Measurements from ENCODE around the gene FANK1.
"Not testable (repeated sequence)": the region's sequence is repeated elsewhere in the genome, so short reads cannot be mapped to it uniquely, and the experiment has no call there.

FANK1 gene

GRCh38 chr10:125889441-125889840 lies 6.9 kb upstream of the FANK1 start:
- DNase-seq (ENCODE audit: low read depth, low spot score) = not testable (repeated sequence)

GRCh38 chr10:125892402-125892801 lies 4.0 kb upstream of the FANK1 start:
- DNase-seq (ENCODE audit: low read depth, low spot score) = not testable (repeated sequence)

GRCh38 chr10:125894176-125894575 lies 2.2 kb upstream of the FANK1 start:
- not testable (repeated sequence) for DNase-seq (ENCODE audit: low read depth, low spot score)

- DNase-seq (ENCODE audit: low read depth, low spot score) = not testable (repeated sequence)
Measured at GRCh38 chr10:125895130-125896087, 955 bp upstream of the FANK1 start.

- DNase-seq (ENCODE audit: low read depth, low spot score) = not testable (repeated sequence)
Measured at GRCh38 chr10:125897317-125897716, 953 bp downstream of the FANK1 start.

GRCh38 chr10:125900963-125901362 lies 4.6 kb downstream of the FANK1 start:
- not testable (repeated sequence) for DNase-seq (ENCODE audit: low read depth, low spot score)

GRCh38 chr10:125903135-125903640 lies 6.8 kb downstream of the FANK1 start:
- not testable (repeated sequence) for DNase-seq (ENCODE audit: low read depth, low spot score)

- not testable (repeated sequence) for DNase-seq (ENCODE audit: low read depth, low spot score)
Measured at GRCh38 chr10:125905069-125905994, 9.0 kb downstream of the FANK1 start.

- not testable (repeated sequence) for DNase-seq (ENCODE audit: low read depth, low spot score)
Measured at GRCh38 chr10:125907598-125907997, 11.2 kb downstream of the FANK1 start.

GRCh38 chr10:125908813-125909212 lies 12.4 kb downstream of the FANK1 start:
- not testable (repeated sequence) for DNase-seq (ENCODE audit: low read depth, low spot score)

- DNase-seq (ENCODE audit: low read depth, low spot score) = not testable (repeated sequence)
Measured at GRCh38 chr10:125909491-125909890, 13.1 kb downstream of the FANK1 start.

GRCh38 chr10:125911145-125911544 lies 14.8 kb downstream of the FANK1 start:
- no peak for DNase-seq (ENCODE audit: low read depth, low spot score)

- DNase-seq (ENCODE audit: low read depth, low spot score) = no peak
Measured at GRCh38 chr10:125911990-125912389, 15.6 kb downstream of the FANK1 start.

GRCh38 chr10:125913277-125913676 lies 16.9 kb downstream of the FANK1 start:
- not testable (repeated sequence) for DNase-seq (ENCODE audit: low read depth, low spot score)

GRCh38 chr10:125916977-125917376 lies 20.6 kb downstream of the FANK1 start:
- DNase-seq (ENCODE audit: low read depth, low spot score) = no peak

GRCh38 chr10:125917704-125918361 lies 21.5 kb downstream of the FANK1 start:
- DNase-seq (ENCODE audit: low read depth, low spot score) = not testable (repeated sequence)

- DNase-seq (ENCODE audit: low read depth, low spot score) = not testable (repeated sequence)
Measured at GRCh38 chr10:125921643-125922306, 25.4 kb downstream of the FANK1 start.

GRCh38 chr10:125925262-125925834 lies 29.0 kb downstream of the FANK1 start:
- DNase-seq (ENCODE audit: low read depth, low spot score) = no peak

- no peak for DNase-seq (ENCODE audit: low read depth, low spot score)
Measured at GRCh38 chr10:125926247-125926646, 29.9 kb downstream of the FANK1 start.

GRCh38 chr10:125927265-125927664 lies 30.9 kb downstream of the FANK1 start:
- not testable (repeated sequence) for DNase-seq (ENCODE audit: low read depth, low spot score)

All from activated CD4-positive, CD25-positive, alpha-beta regulatory T cell treated with anti-CD3 and anti-CD28 coated beads, Interleukin-2, amount 50 U/mL, for 16 hours (primary cell).